SK-N-SH (cell line): ENCODE data around the gene CDCP1. TPM values are rescaled to one million over a fixed set of nuclear protein-coding genes. Genes with fewer than 3 reads are reported as not detected.

Experiments used
- CTCF ChIA-PET: fragments of 300-600, 350-600 bp; formaldehyde crosslinking; extraction: SDS; loops from one replicate; lab custom pipeline; 2021; lab: Yijun Ruan, JAX
- POLR2A ChIA-PET: fragments of 350-600 bp; sonication (Branson Sonifier 250); formaldehyde crosslinking; extraction: SDS; loops from one replicate; lab custom pipeline; 2020; ENCODE audit warnings: antibody characterized with exemption, inconsistent platforms; lab: Yijun Ruan, JAX
- DNase-seq: peaks from one replicate; pipeline ENCODE4 v3.0.0; 2012
- H2AFZ ChIP-seq: fragments of 200-600 bp; sonication (generic); 2 replicates; pipeline ENCODE4 v1.8.1; 2016; ENCODE audit warnings: antibody characterized with exemption, mild to moderate bottlenecking, low read depth
- H3F3A ChIP-seq: fragments of 200-600 bp; sonication (generic); replicated peaks from 2 replicates; pipeline ENCODE3; 2016; ENCODE audit warnings: antibody characterized with exemption, mild to moderate bottlenecking; ENCODE audit not compliant: insufficient read depth
- H3K27ac ChIP-seq, 2 experiments: fragments of 200-500 bp in 1 of 2; fragments of 200-600 bp in 1 of 2; sonication (Bioruptor generic) in 1 of 2; sonication (generic), shearing (Covaris generic) in 1 of 2; 2 replicates each; pipeline versions ENCODE4 v1.5.1 to v1.6.1; 2014 to 2016; ENCODE audit warnings: low read depth in 2 of 2, inconsistent platforms in 1 of 2, low read length in 1 of 2, mild to moderate bottlenecking in 1 of 2, mixed read lengths in 1 of 2
- H3K27me3 ChIP-seq: fragments of 200-600 bp; sonication (generic), shearing (Covaris generic); 2 replicates; pipeline ENCODE4 v1.6.1; 2016; ENCODE audit warnings: mixed run types; ENCODE audit not compliant: insufficient read depth
- H3K36me3 ChIP-seq, 2 experiments: fragments of 200-500 bp in 1 of 2; fragments of 200-600 bp in 1 of 2; sonication (Bioruptor generic) in 1 of 2; sonication (generic) in 1 of 2; replicated peaks in 1 of 2; 2 replicates each; pipeline versions ENCODE3 to v1.5.1; 2014 to 2016; ENCODE audit warnings: low read length in 1 of 2, mild to moderate bottlenecking in 1 of 2; ENCODE audit not compliant: insufficient read depth in 2 of 2, control insufficient read depth in 1 of 2
- H3K4me1 ChIP-seq, 2 experiments: fragments of 200-500 bp in 1 of 2; fragments of 200-600 bp in 1 of 2; sonication (Bioruptor generic) in 1 of 2; sonication (generic), shearing (Covaris generic) in 1 of 2; 2 replicates each; pipeline versions ENCODE4 v1.5.1 to v1.6.1; 2014 to 2016; ENCODE audit warnings: low read depth in 1 of 2, low read length in 1 of 2, mixed run types in 1 of 2; ENCODE audit not compliant: insufficient read depth in 2 of 2, control insufficient read depth in 1 of 2
- H3K4me2 ChIP-seq: fragments of 200-600 bp; sonication (generic), shearing (Covaris generic); 2 replicates; pipeline ENCODE4 v1.6.1; 2017; ENCODE audit warnings: mixed run types
- H3K4me3 ChIP-seq, 2 experiments: fragments of 200-500 bp in 1 of 2; fragments of 200-600 bp in 1 of 2; sonication (Bioruptor generic) in 1 of 2; sonication (generic), shearing (Covaris generic) in 1 of 2; 2 replicates each; pipeline versions ENCODE4 v1.5.1 to v1.8.1; 2014 to 2016; ENCODE audit warnings: low read depth in 2 of 2, inconsistent platforms in 1 of 2, low read length in 1 of 2, mild to moderate bottlenecking in 1 of 2, mixed read lengths in 1 of 2, moderate library complexity in 1 of 2
- H3K79me2 ChIP-seq: fragments of 200-600 bp; sonication (generic); 2 replicates; pipeline ENCODE4 v1.8.1; 2017; ENCODE audit warnings: mild to moderate bottlenecking; ENCODE audit not compliant: insufficient read depth
- H3K9ac ChIP-seq: fragments of 200-600 bp; sonication (generic); 2 replicates; pipeline ENCODE4 v1.6.1; 2017; ENCODE audit warnings: mixed run types
- H3K9me2 ChIP-seq: fragments of 200-600 bp; sonication (generic); 2 replicates; pipeline ENCODE4 v1.6.1; 2017; ENCODE audit warnings: mixed run types
- H3K9me3 ChIP-seq: fragments of 200-600 bp; sonication (generic); 2 replicates; pipeline ENCODE4 v1.6.1; 2017; ENCODE audit warnings: mixed run types, mild to moderate bottlenecking, moderate library complexity
- H4K20me1 ChIP-seq: fragments of 200-600 bp; sonication (generic); 2 replicates; pipeline ENCODE4 v1.6.1; 2017; ENCODE audit warnings: mild to moderate bottlenecking, mixed run types; ENCODE audit not compliant: insufficient read depth
- CTCF ChIP-seq: fragments of 200-600 bp; sonication (generic); IDR thresholded peaks from 2 replicates; pipeline ENCODE4 v1.6.1; 2017; ENCODE audit warnings: antibody characterized with exemption, mild to moderate bottlenecking, moderate library complexity
- FOSL2 ChIP-seq: IDR thresholded peaks from 2 replicates; pipeline ENCODE4 v1.4.0; 2012; ENCODE audit warnings: low read depth, mild to moderate bottlenecking, moderate library complexity, borderline replicate concordance
- FOXM1 ChIP-seq: IDR thresholded peaks from 2 replicates; pipeline ENCODE4 v1.4.0; 2012; ENCODE audit warnings: low read depth, mild to moderate bottlenecking
- GATA2 ChIP-seq: sonication (generic); formaldehyde crosslinking; IDR thresholded peaks from 2 replicates; pipeline ENCODE4 v1.5.0; 2020; ENCODE audit warnings: mild to moderate bottlenecking, missing genetic modification reagents
- MEF2A ChIP-seq: IDR thresholded peaks from 2 replicates; pipeline ENCODE4 v1.4.0; 2012; ENCODE audit warnings: low read depth, borderline replicate concordance
- NFIC ChIP-seq: IDR thresholded peaks from 2 replicates; pipeline ENCODE4 v1.4.0; 2012; ENCODE audit warnings: borderline replicate concordance
- NRF1 ChIP-seq: IDR thresholded peaks from 2 replicates; pipeline ENCODE4 v1.6.1; 2012; ENCODE audit warnings: low read depth, mild to moderate bottlenecking, low read length
- RAD21 ChIP-seq: IDR thresholded peaks from 2 replicates; pipeline ENCODE4 v1.6.1; 2012; ENCODE audit warnings: mild to moderate bottlenecking, low read length
- RXRA ChIP-seq: IDR thresholded peaks from 2 replicates; pipeline ENCODE4 v1.4.0; 2012; ENCODE audit warnings: low read depth, mild to moderate bottlenecking, borderline replicate concordance
- SIN3A ChIP-seq: IDR thresholded peaks from 2 replicates; pipeline ENCODE4 v1.6.1; 2012; ENCODE audit warnings: low read depth, mild to moderate bottlenecking, low read length, moderate library complexity, borderline replicate concordance
- SMC3 ChIP-seq: IDR thresholded peaks from 2 replicates; pipeline ENCODE4 v1.6.1; 2012; ENCODE audit warnings: low read depth, low read length, improper control_type of control experiment
- TAF1 ChIP-seq: IDR thresholded peaks from 2 replicates; pipeline ENCODE4 v1.6.1; 2012; ENCODE audit warnings: low read depth, mild to moderate bottlenecking, low read length, moderate library complexity, borderline replicate concordance
- USF1 ChIP-seq: IDR thresholded peaks from 2 replicates; pipeline ENCODE4 v1.4.0; 2012; ENCODE audit warnings: low read depth, borderline replicate concordance
- ZBTB33 ChIP-seq: IDR thresholded peaks from 2 replicates; pipeline ENCODE4 v1.4.0; 2012; ENCODE audit warnings: low read depth, borderline replicate concordance
- WGBS: methylation state at CpG from one replicate; pipeline ENCODE4 v1.1.6; 2017; ENCODE audit warnings: low lambda C conversion rate; 5-methylcytosine and 5-hydroxymethylcytosine counted together
- polyA plus RNA-seq, 3 experiments: library from polyadenylated mRNA; depleted of rRNA; stranded (reverse); fragments of >200 nt; gene quantifications; 2 replicates each; pipeline ENCODE4 v1.2.3, GENCODE V29; 2012
- TF ChIP-seq, protein P1 (sequence below): IDR thresholded peaks from 2 replicates; pipeline ENCODE4 v1.6.1; 2012; ENCODE audit warnings: mild to moderate bottlenecking, low read depth, low read length, moderate library complexity

Gene CDCP1
- polyA plus RNA-seq, 1 of the 3 experiments (the other 2 are of a cell fraction) = 3.6 TPM

DNA sequence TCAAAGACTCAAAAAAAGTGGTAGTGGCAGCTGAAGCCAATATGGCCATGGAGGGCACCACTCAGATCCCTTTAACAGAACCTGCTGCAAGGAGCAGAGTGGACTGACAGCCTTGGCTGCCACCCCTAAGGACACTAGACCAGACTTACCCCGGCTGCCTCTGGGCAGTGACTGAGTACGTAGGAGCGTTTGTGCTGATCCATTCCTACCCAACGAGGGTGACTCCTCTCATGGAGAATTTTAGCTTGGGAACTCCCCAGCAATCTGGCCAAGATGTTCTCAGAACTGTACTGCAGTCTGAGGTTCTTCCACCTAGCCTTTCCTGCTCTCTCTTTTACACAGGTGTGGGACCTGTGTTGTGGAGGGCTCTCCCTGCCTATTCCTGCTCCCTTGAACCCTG lies 97.9 kb downstream of the CDCP1 start (continued):
- TF ChIP-seq ZBTB33 = no peak
- no peak for TF ChIP-seq FOXM1
- TF ChIP-seq SMC3 = no peak
- no peak for TF ChIP-seq NRF1
- TF ChIP-seq, protein P1, sequence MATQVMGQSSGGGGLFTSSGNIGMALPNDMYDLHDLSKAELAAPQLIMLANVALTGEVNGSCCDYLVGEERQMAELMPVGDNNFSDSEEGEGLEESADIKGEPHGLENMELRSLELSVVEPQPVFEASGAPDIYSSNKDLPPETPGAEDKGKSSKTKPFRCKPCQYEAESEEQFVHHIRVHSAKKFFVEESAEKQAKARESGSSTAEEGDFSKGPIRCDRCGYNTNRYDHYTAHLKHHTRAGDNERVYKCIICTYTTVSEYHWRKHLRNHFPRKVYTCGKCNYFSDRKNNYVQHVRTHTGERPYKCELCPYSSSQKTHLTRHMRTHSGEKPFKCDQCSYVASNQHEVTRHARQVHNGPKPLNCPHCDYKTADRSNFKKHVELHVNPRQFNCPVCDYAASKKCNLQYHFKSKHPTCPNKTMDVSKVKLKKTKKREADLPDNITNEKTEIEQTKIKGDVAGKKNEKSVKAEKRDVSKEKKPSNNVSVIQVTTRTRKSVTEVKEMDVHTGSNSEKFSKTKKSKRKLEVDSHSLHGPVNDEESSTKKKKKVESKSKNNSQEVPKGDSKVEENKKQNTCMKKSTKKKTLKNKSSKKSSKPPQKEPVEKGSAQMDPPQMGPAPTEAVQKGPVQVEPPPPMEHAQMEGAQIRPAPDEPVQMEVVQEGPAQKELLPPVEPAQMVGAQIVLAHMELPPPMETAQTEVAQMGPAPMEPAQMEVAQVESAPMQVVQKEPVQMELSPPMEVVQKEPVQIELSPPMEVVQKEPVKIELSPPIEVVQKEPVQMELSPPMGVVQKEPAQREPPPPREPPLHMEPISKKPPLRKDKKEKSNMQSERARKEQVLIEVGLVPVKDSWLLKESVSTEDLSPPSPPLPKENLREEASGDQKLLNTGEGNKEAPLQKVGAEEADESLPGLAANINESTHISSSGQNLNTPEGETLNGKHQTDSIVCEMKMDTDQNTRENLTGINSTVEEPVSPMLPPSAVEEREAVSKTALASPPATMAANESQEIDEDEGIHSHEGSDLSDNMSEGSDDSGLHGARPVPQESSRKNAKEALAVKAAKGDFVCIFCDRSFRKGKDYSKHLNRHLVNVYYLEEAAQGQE = no peak
- no peak for TF ChIP-seq GATA2
- no peak for TF ChIP-seq RXRA

GRCh38 chr3:45043728-45044299 lies 102.4 kb downstream of the CDCP1 start:
- ChIA-PET POLR2A (no interaction called here), CTCF (interaction anchor here (2.4 to 16.7 kb wide), 3 partner anchors 9 to 456 kb away, joined by 11 to 631 read pairs (median 129); partner anchors contain the start of gene TMEM158)
- 22% methylated on average over 2 of the region's 2 CpGs for WGBS
- DNase-seq = no peak
- no peaks in the 10 kb centered on the region for H4K20me1 ChIP-seq
- H3K9ac ChIP-seq = peak overlapping the region; percentile 42; the same call in 1 of the 2 replicates
- H3K27ac ChIP-seq = peak overlapping the region; percentile 51 to 87; a peak in 3 of 4 replicates
- H3K9me3 ChIP-seq = no peaks in the 10 kb centered on the region
- H3K36me3 ChIP-seq = no peaks in the 10 kb centered on the region
- no peaks in the 10 kb centered on the region for H3K9me2 ChIP-seq
- H3K4me3 ChIP-seq = no peak overlapping the region
- H2AFZ ChIP-seq = peak overlapping the region; percentile 82; the same call in 1 of the 2 replicates
- H3K27me3 ChIP-seq = no peaks in the 10 kb centered on the region
- H3K4me1 ChIP-seq = peaks cover 0 to 10% of the 10 kb centered on the region in 2 experiments; a peak in 2 of 4 replicates
- H3F3A ChIP-seq = peaks cover 11% of the 10 kb centered on the region
- H3K4me2 ChIP-seq = peak overlapping the region; percentile 70
- no peaks in the 10 kb centered on the region for H3K79me2 ChIP-seq
- TF ChIP-seq NFIC (no peak), USF1 (no peak), MEF2A (no peak), SIN3A (no peak), RAD21 (peak; percentile 33; the same call in 1 of the 2 replicates), CTCF (peak; percentile 45), ZBTB33 (no peak), FOSL2 (peak; percentile 91), TAF1 (no peak)
- TF ChIP-seq, protein P1 = no peak
